Measurements from ENCODE around the gene VIP. TPM values are rescaled to one million over a fixed set of nuclear protein-coding genes. Genes with fewer than 3 reads are reported as not detected.

VIP gene
- total and polyA plus RNA-seq, 2 of the 13 experiments (the other 11 are each of a cell fraction or from before 2014, with no cell fraction given): not detected

- no peaks in the 10 kb centered on the region for H4K20me1 ChIP-seq (ENCODE audit: insufficient read depth, low read length)
- CTCF ChIA-PET (ENCODE audit: low intra/inter-chr PET ratio, low total read pairs): no interaction called here
- in situ Hi-C loops (cut with HindIII; ENCODE audit: extremely low pct_ligation_motif_present, low pct_unique_long_range_greater_than_20kb): no loop called here
- no peak for TF ChIP-seq NFKB2 (CRISPR knock-in tag; IDR thresholded peaks at IDR 0.05; ENCODE audit: borderline replicate concordance)
- no peak for TF ChIP-seq ZBTB34 (CRISPR knock-in tag; IDR thresholded peaks at IDR 0.05)
- TF ChIP-seq BCL3 (CRISPR knock-in tag; IDR thresholded peaks at IDR 0.05): no peak
- TF ChIP-seq ZNF703 (CRISPR knock-in tag; IDR thresholded peaks at IDR 0.05; ENCODE audit: borderline replicate concordance): no peak
- TF ChIP-seq KLF15 (CRISPR knock-in tag; IDR thresholded peaks at IDR 0.05; ENCODE audit: borderline replicate concordance): no peak
- TF ChIP-seq TBX3 (IDR thresholded peaks at IDR 0.05; ENCODE audit: borderline replicate concordance): no peak
- no peak for TF ChIP-seq ZNF318 (CRISPR knock-in tag; IDR thresholded peaks at IDR 0.05)
- no peak for TF ChIP-seq ZNF563 (CRISPR knock-in tag; IDR thresholded peaks at IDR 0.05)
- TF ChIP-seq RFX5 (IDR thresholded peaks at IDR 0.05; ENCODE audit: low read depth, low read length): no peak
- TF ChIP-seq, protein P1, sequence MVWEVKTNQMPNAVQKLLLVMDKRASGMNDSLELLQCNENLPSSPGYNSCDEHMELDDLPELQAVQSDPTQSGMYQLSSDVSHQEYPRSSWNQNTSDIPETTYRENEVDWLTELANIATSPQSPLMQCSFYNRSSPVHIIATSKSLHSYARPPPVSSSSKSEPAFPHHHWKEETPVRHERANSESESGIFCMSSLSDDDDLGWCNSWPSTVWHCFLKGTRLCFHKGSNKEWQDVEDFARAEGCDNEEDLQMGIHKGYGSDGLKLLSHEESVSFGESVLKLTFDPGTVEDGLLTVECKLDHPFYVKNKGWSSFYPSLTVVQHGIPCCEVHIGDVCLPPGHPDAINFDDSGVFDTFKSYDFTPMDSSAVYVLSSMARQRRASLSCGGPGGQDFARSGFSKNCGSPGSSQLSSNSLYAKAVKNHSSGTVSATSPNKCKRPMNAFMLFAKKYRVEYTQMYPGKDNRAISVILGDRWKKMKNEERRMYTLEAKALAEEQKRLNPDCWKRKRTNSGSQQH (CRISPR knock-in tag; IDR thresholded peaks at IDR 0.05; ENCODE audit: low read depth): no peak
Measured at GRCh38 chr6:152769993-152770392, 19.4 kb downstream of the VIP start.

More at GRCh38 chr6:152769993-152770392, 19.4 kb downstream of the VIP start:
- BruUV-seq (replicated peaks): no TSS peak
- no peaks in the 10 kb centered on the region for H3K79me2 ChIP-seq (ENCODE audit: insufficient read depth, low read length)
- H3K27ac ChIP-seq (ENCODE audit: extremely low read length, insufficient read depth, low read length): no peak overlapping the region
- H3K36me3 ChIP-seq (replicated peaks in 1 of 2; ENCODE audit: control insufficient read depth in 1 of 2, insufficient read depth in 2 of 2, low read length in 2 of 2): no peaks in the 10 kb centered on the region
- intact Hi-C loops (cut with micrococcal nuclease; ENCODE audit: unreplicated experiment): no loop called here
- ATAC-seq (no peak), FAIRE-seq (no peak), DNase-seq (ENCODE audit: low spot score) (no peak)
- no peak overlapping the region for H2AFZ ChIP-seq (ENCODE audit: low read length)
- no peak overlapping the region for H3K4me2 ChIP-seq (ENCODE audit: low read depth, low read length)
- H3K4me1 ChIP-seq (ENCODE audit: insufficient read depth, low read length): no peaks in the 10 kb centered on the region
- no peaks in the 10 kb centered on the region for H3K27me3 ChIP-seq (ENCODE audit: control insufficient read depth in 1 of 2, insufficient read depth in 2 of 2, low read length in 2 of 2)
- H3K4me3 ChIP-seq (replicated peaks in 1 of 3; ENCODE audit: insufficient read depth in 1 of 3, low read depth in 2 of 3, low read length in 3 of 3): no peak overlapping the region
- POLR2A ChIA-PET: no interaction called here
- WGBS (ENCODE audit: low lambda C conversion rate): 0% methylated on average over 1 of the region's 2 CpGs
- no peaks in the 10 kb centered on the region for H3K9me3 ChIP-seq (ENCODE audit: low read length)
- no peak overlapping the region for H3K9ac ChIP-seq (ENCODE audit: insufficient read depth, low read depth, low read length)
